Activated naive CD8-positive, alpha-beta T cell treated with anti-CD3 and anti-CD28 coated beads, Interleukin-2, amount 10 ng/mL, durations not matched to agents 7 days and 5 days (primary cell): Measurements from ENCODE around the gene SOS1. TPM values are rescaled to one million over a fixed set of nuclear protein-coding genes. Genes with fewer than 3 reads are reported as not detected.
A peak's percentile ranks its signal among the peaks of the same experiment; 100 is the strongest.
"Not testable (repeated sequence)": the region's sequence is repeated elsewhere in the genome, so short reads cannot be mapped to it uniquely, and the experiment has no call there.

Source experiments
- ATAC-seq: fragments of 150-1000 bp; cut with Tn5 transposase; one replicate; pipeline ENCODE4 v1.10.0; 2021; ENCODE audit warnings: low read depth, moderate library complexity
- POLR2A ChIA-PET: fragments of 350-600 bp; sonication (Branson Sonifier 250); formaldehyde crosslinking; loops from one replicate; lab custom pipeline; 2021; ENCODE audit warnings: antibody characterized with exemption; lab: Charles Lee
- DNase-seq: peaks from one replicate; pipeline ENCODE4 v3.0.0; 2021
- H3K27ac Mint-ChIP-seq: one replicate; pipeline ENCODE4 v1.8.0; 2022; ENCODE audit warnings: mild to moderate bottlenecking, mixed read lengths
- H3K27me3 Mint-ChIP-seq: one replicate; pipeline ENCODE4 v1.8.0; 2022; ENCODE audit warnings: mild to moderate bottlenecking, moderate library complexity, mixed read lengths
- H3K36me3 Mint-ChIP-seq: one replicate; pipeline ENCODE4 v1.8.0; 2021; ENCODE audit warnings: mild to moderate bottlenecking, mixed read lengths
- H3K4me1 Mint-ChIP-seq: one replicate; pipeline ENCODE4 v1.8.0; 2021; ENCODE audit warnings: mixed read lengths
- H3K4me3 Mint-ChIP-seq: one replicate; pipeline ENCODE4 v1.8.0; 2022; ENCODE audit warnings: mild to moderate bottlenecking, moderate library complexity, mixed read lengths
- H3K9me3 Mint-ChIP-seq: one replicate; pipeline ENCODE4 v1.8.0; 2021; ENCODE audit warnings: mixed read lengths
- total RNA-seq, 2 experiments: library from RNA; stranded (reverse); gene quantifications; one replicate each; pipeline ENCODE4 v1.2.3, GENCODE V29; 2021

Gene SOS1
- 100 to 1,000 TPM; 154 to 168 TPM for total RNA-seq

DNA sequence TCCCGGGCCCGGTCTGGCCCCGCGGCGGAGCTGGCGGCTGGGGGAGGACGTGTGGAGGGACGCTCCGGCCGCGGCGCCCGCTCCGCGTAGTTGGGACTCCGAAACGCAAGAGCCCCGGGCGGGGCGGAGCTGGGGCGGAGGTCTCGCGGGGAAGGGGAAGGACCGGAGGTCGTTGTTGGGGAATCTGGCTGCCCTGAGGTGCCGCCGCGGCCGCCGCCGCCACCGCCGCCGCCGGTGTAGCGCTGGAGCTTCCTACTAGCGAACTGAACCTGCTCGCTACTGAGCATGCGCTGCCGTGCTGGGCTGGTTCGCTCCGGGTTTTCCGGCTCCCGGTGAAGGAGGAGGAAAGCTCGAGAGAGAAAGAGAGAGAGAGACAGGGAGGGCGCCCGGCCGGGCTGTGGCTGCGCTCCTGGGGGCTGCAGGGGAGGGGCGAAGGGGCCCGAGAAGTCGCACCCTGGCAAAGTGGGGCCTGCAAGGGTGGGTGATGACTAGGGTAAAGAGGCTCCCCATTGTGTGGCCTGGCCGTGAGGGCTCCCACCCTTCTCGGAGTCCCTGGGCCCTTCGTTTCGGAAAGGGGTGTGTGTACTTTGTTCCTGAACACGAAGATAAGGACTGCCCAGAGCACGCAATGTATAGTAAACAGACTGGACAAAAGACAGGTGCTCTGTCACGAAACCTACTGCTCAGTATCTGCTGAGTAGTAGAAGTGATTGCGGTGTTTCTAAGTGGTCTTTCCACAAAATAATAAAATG, at the start of gene SOS1:
Gene SOS1, minus strand, starts transcription at position 281 of the 752 bp plus-strand sequence. CDS start 629 bp downstream, outside the sequence.
- ATAC-seq: peak; percentile 55
- DNase-seq: peak; percentile 93
- Mint-ChIP-seq H3K9me3 (no peaks in the 10 kb centered on the region), H3K36me3 (peaks cover 37% of the 10 kb centered on the region), H3K27ac (peak within 1 kb of the TSS; percentile 96), H3K4me3 (peak within 1 kb of the TSS; percentile 95), H3K4me1 (peaks cover 52% of the 10 kb centered on the region), H3K27me3 (no peaks in the 10 kb centered on the region)
- POLR2A ChIA-PET: interaction anchor here (0.9 to 6.3 kb wide), 19 partner anchors 9 to 370 kb away, joined by 3 to 166 read pairs (median 5); partner anchors contain the start of gene SRSF7

- Mint-ChIP-seq H3K27ac (no peak overlapping the region), H3K4me1 (peaks cover 6% of the 10 kb centered on the region), H3K4me3 (no peak overlapping the region), H3K9me3 (peaks cover 7% of the 10 kb centered on the region), H3K36me3 (peaks cover 16% of the 10 kb centered on the region), H3K27me3 (peaks cover 8% of the 10 kb centered on the region)
- ATAC-seq (no peak), DNase-seq (no peak)
- POLR2A ChIA-PET: interaction anchor here (1.3 kb wide), 1 partner anchor 28 kb away, joined by 3 read pairs; no protein-coding TSS in a partner anchor
Measured at GRCh38 chr2:39164089-39164488, 43.2 kb upstream of the SOS1 start.

DNA sequence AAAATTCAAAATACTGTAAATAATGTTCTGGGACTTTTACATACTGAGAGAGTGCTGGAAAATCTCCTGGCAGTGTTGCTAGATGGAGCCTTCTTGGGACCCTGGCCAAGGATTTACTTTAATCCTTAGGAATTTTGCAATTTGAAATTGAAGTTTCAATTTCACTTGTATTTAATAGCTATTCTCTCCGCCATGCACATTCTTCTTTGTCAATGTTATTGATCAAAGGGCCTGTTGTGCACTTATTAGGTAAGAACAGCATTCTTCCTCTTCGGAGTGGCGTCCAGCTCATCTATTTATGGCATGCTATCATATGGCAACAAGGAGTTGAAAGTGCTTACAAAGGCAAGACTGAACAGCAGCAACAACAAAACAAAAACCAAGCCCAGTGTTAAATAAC, 40.1 kb upstream of the SOS1 start:
- H3K36me3 Mint-ChIP-seq: peaks cover 13% of the 10 kb centered on the region
- peaks cover 8% of the 10 kb centered on the region for H3K27me3 Mint-ChIP-seq
- H3K27ac Mint-ChIP-seq: no peak overlapping the region
- H3K9me3 Mint-ChIP-seq: peaks cover 7% of the 10 kb centered on the region
- DNase-seq (no peak), ATAC-seq (no peak)
- POLR2A ChIA-PET: no interaction called here
- peaks cover 4% of the 10 kb centered on the region for H3K4me1 Mint-ChIP-seq
- H3K4me3 Mint-ChIP-seq: no peak overlapping the region

- peaks cover 8% of the 10 kb centered on the region for H3K27me3 Mint-ChIP-seq
- POLR2A ChIA-PET: no interaction called here
- ATAC-seq (no peak), DNase-seq (no peak)
- H3K4me1 Mint-ChIP-seq: peaks cover 3% of the 10 kb centered on the region
- H3K9me3 Mint-ChIP-seq: peaks cover 5% of the 10 kb centered on the region
- no peak overlapping the region for H3K27ac Mint-ChIP-seq
- no peak overlapping the region for H3K4me3 Mint-ChIP-seq
- peaks cover 10% of the 10 kb centered on the region for H3K36me3 Mint-ChIP-seq
Measured at GRCh38 chr2:39159283-39159682, 38.4 kb upstream of the SOS1 start.

- Mint-ChIP-seq H3K4me3 (no peak overlapping the region), H3K27ac (no peak overlapping the region), H3K36me3 (peaks cover 4% of the 10 kb centered on the region), H3K27me3 (peaks cover 8% of the 10 kb centered on the region), H3K9me3 (peaks cover 5% of the 10 kb centered on the region), H3K4me1 (peaks cover 3% of the 10 kb centered on the region)
- POLR2A ChIA-PET: no interaction called here
- ATAC-seq (no peak), DNase-seq (no peak)
Measured at GRCh38 chr2:39158351-39158750, 37.5 kb upstream of the SOS1 start.

DNA sequence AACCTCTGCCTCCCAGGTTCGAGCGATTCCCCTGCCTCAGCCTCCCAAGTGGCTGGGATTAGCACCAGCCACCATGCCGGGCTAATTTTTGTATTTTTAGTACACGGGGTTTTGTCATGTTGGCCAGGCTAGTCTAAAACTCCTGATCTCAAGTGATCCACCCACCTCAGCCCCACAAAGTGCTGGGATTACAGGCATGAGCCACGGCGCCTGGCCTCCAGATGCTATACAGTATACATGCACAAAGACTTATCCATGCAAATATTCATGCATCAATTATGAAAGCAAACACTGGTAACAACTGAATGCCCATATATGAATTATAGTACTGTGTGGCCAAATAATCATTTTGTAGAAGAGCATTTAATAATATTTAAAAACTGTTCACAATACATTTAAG, 36.0 kb upstream of the SOS1 start:
- Mint-ChIP-seq H3K9me3 (peaks cover 5% of the 10 kb centered on the region), H3K4me3 (no peak overlapping the region), H3K4me1 (peaks cover 3% of the 10 kb centered on the region), H3K27ac (no peak overlapping the region), H3K36me3 (peaks cover 4% of the 10 kb centered on the region), H3K27me3 (peaks cover 6% of the 10 kb centered on the region)
- no peak for ATAC-seq
- POLR2A ChIA-PET: no interaction called here
- no peak for DNase-seq

GRCh38 chr2:39156107-39156506, 35.3 kb upstream of the SOS1 start:
- no peak for DNase-seq
- peaks cover 3% of the 10 kb centered on the region for H3K4me1 Mint-ChIP-seq
- peaks cover 5% of the 10 kb centered on the region for H3K9me3 Mint-ChIP-seq
- H3K36me3 Mint-ChIP-seq: peaks cover 4% of the 10 kb centered on the region
- POLR2A ChIA-PET: no interaction called here
- H3K4me3 Mint-ChIP-seq: no peak overlapping the region
- ATAC-seq: no peak
- H3K27me3 Mint-ChIP-seq: peaks cover 3% of the 10 kb centered on the region
- no peak overlapping the region for H3K27ac Mint-ChIP-seq

- H3K4me1 Mint-ChIP-seq, H3K4me3 Mint-ChIP-seq, H3K9me3 Mint-ChIP-seq, DNase-seq, H3K36me3 Mint-ChIP-seq, POLR2A ChIA-PET, ATAC-seq, H3K27me3 Mint-ChIP-seq, H3K27ac Mint-ChIP-seq: not testable (repeated sequence)
Measured at GRCh38 chr2:39155573-39155972, 34.7 kb upstream of the SOS1 start.

- Mint-ChIP-seq H3K36me3 (peaks cover 8% of the 10 kb centered on the region), H3K4me1 (peaks cover 8% of the 10 kb centered on the region), H3K4me3 (no peak overlapping the region), H3K9me3 (peaks cover 5% of the 10 kb centered on the region), H3K27ac (no peak overlapping the region), H3K27me3 (peaks cover under 1% of the 10 kb centered on the region)
- ATAC-seq: no peak
- POLR2A ChIA-PET: no interaction called here
- no peak for DNase-seq
Measured at GRCh38 chr2:39154944-39155343, 34.1 kb upstream of the SOS1 start.

- Mint-ChIP-seq H3K27ac (no peak overlapping the region), H3K4me3 (no peak overlapping the region), H3K9me3 (peaks cover 5% of the 10 kb centered on the region), H3K36me3 (peaks cover 12% of the 10 kb centered on the region), H3K27me3 (no peaks in the 10 kb centered on the region), H3K4me1 (peaks cover 11% of the 10 kb centered on the region)
- POLR2A ChIA-PET: interaction anchor here (0.7 kb wide), 1 partner anchor 11 kb away, joined by 3 read pairs; no protein-coding TSS in a partner anchor
- DNase-seq (no peak), ATAC-seq (no peak)
Measured at GRCh38 chr2:39153312-39153711, 32.5 kb upstream of the SOS1 start.

- POLR2A ChIA-PET: interaction anchor here (0.6 to 0.7 kb wide), 2 partner anchors 10 to 160 kb away, joined by 3 read pairs; no protein-coding TSS in a partner anchor
- DNase-seq: no peak
- H3K4me1 Mint-ChIP-seq: peaks cover 11% of the 10 kb centered on the region
- peaks cover 5% of the 10 kb centered on the region for H3K9me3 Mint-ChIP-seq
- no peak overlapping the region for H3K4me3 Mint-ChIP-seq
- H3K36me3 Mint-ChIP-seq: peaks cover 15% of the 10 kb centered on the region
- H3K27ac Mint-ChIP-seq: no peak overlapping the region
- no peak for ATAC-seq
- no peaks in the 10 kb centered on the region for H3K27me3 Mint-ChIP-seq
Measured at GRCh38 chr2:39152504-39152903, 31.7 kb upstream of the SOS1 start.

DNA sequence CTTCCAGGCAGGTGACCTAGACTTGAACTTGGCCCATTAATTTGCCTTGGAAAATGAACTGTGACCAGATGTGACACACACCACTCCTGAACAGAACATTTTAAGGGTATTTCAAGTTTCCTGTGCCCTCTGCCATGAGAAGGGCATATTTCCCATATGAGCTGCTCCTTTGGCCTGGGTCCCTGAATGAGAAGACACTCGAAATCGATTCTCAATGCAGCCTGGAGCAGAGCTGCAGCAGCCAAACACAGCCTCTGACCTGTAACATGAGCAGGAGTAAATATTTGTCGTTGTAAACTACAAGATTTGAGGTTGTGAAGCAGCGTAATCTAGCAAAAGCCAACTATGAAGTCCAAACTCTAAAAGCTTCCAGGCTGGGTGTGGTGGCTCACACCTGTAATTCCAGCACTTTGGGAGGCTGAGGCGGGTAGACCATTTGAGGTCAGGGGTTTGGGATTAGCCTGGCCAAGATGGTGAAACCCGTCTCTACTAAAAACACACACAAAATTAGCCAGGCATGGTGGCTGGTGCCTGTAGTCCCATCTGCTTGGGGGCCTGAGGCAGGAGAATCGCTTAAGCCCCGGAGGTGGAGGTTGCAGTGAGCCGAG, 30.1 kb upstream of the SOS1 start:
- peaks cover 15% of the 10 kb centered on the region for H3K36me3 Mint-ChIP-seq
- no peak for ATAC-seq
- peaks cover 5% of the 10 kb centered on the region for H3K9me3 Mint-ChIP-seq
- peaks cover 11% of the 10 kb centered on the region for H3K4me1 Mint-ChIP-seq
- H3K27me3 Mint-ChIP-seq: no peaks in the 10 kb centered on the region
- no peak overlapping the region for H3K27ac Mint-ChIP-seq
- DNase-seq: no peak
- POLR2A ChIA-PET: interaction anchor here (1.3 kb wide), 1 partner anchor 67 kb away, joined by 3 read pairs; no protein-coding TSS in a partner anchor
- H3K4me3 Mint-ChIP-seq: no peak overlapping the region

GRCh38 chr2:39150102-39150562, 29.3 kb upstream of the SOS1 start:
- POLR2A ChIA-PET: interaction anchor here (1.3 kb wide), 1 partner anchor 68 kb away, joined by 3 read pairs; no protein-coding TSS in a partner anchor
- Mint-ChIP-seq H3K4me1 (peaks cover 11% of the 10 kb centered on the region), H3K4me3 (no peak overlapping the region), H3K27ac (peak overlapping the region; percentile 82), H3K27me3 (no peaks in the 10 kb centered on the region), H3K36me3 (peaks cover 15% of the 10 kb centered on the region), H3K9me3 (peaks cover 5% of the 10 kb centered on the region)
- ATAC-seq: no peak
- DNase-seq: no peak
